ENCODE measurements around the gene DENND1A.

DENND1A gene

DNA sequence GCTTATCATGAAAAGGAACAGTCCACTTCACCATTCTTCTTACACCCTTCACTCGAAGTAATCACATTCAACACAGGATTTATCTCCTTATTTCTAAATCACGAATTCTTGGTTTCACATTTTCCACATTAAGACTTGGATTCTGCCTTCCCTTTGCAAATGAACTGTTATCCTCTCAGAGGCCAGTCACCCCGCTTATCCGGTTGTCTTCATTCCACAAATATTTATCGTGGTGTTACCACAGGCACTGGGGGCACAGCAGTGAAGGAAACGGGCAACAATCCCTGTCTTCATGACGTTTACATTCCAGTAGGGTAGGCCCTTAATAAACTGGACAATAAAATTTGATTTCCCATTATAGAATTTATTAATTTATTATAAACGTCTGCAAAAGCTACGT is 284.2 kb downstream of the DENND1A start:
- no peak for DNase-seq (ENCODE audit: low spot score)
- TF ChIP-seq CTCF (IDR thresholded peaks at IDR 0.05; ENCODE audit: borderline replicate concordance, control extremely low read depth, extremely low read depth, insufficient read depth, missing control alignments): no peak
- in situ Hi-C loops (cut with MboI; ENCODE audit: low sequenced_read_pairs, unreplicated experiment): no loop called here

- no peak for TF ChIP-seq CTCF (IDR thresholded peaks at IDR 0.05; ENCODE audit: borderline replicate concordance, control extremely low read depth, extremely low read depth, insufficient read depth, missing control alignments)
Measured at GRCh38 chr9:123645126-123645525, 284.8 kb downstream of the DENND1A start.

DNA sequence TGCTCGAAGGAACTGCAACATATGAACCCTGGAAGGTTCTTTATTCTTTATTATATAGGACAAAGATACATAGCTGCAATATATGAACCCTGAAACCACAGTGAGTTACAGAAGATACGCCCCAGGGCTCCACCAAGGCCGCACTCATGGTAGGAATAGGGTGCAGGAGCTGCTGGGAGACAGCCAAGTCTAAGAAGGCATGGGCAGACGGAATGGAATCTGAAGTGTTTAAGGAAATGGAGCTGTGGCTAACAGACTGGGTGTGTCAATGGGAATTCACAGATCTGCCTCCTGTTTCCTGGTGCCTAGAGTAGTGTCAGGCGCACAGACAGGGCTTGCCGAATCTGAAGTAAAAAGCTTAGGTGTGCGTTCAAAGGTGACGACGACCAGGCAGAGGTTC is 286.4 kb downstream of the DENND1A start:
- DNase-seq (ENCODE audit: low spot score): no peak
- in situ Hi-C loops (cut with MboI; ENCODE audit: low sequenced_read_pairs, unreplicated experiment): no loop called here

More at GRCh38 chr9:123645126-123645525, 284.8 kb downstream of the DENND1A start:
- in situ Hi-C loops (cut with MboI; ENCODE audit: low sequenced_read_pairs, unreplicated experiment): no loop called here
- no peak for DNase-seq (ENCODE audit: low spot score)

DNA sequence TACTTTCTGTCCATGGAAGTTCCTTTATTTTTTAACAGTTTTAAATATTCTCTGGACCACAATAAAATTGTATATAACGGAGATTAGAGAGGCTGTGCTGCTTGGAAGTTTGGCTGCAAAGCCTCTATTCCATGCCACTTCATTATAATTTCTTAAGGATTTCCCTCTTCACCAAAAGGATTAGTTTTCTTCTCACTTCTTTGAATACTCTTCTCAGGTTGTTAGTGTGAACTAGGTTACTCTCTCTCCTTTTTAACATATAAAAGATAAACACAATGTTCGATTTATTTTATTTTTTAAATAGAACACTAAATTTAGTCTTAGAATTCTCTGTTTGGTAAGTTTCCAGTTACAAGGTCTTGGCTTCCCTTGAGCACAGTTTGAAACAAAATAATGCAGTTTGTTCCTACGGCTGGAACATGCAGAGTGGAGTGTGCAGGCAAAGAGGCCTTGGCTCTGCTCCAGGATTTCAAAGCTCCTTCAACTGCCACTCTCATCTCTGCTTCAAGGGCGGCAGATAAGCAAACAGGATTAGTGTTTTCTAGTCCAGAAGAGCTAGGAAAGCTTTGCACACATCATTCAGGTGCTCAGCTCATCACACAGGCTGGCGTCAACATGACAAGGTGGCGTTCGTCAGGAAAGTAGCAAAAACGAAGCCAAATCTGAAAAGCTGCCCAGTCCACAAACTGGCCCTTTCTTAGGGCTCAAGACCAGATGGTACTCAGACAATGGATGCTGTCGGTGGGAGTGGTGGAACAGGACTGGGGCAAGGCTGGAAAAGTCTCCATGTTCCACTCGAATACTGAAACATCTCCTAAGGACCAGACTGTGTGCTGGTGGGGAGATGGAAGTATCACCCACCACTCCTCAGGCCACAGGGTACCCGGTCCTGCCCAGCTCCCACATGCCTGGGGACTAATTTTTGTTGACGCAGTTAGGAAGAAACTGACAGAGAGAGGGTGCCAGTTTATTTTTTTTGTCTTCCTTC is 287.3 kb downstream of the DENND1A start:
- TF ChIP-seq CTCF (IDR thresholded peaks at IDR 0.05; ENCODE audit: borderline replicate concordance, control extremely low read depth, extremely low read depth, insufficient read depth, missing control alignments): no peak
- DNase-seq (ENCODE audit: low spot score): no peak
- in situ Hi-C loops (cut with MboI; ENCODE audit: low sequenced_read_pairs, unreplicated experiment): no loop called here

More for the DNA sequence above, 286.4 kb downstream of the DENND1A start:
- no peak for TF ChIP-seq CTCF (IDR thresholded peaks at IDR 0.05; ENCODE audit: borderline replicate concordance, control extremely low read depth, extremely low read depth, insufficient read depth, missing control alignments)

DNA sequence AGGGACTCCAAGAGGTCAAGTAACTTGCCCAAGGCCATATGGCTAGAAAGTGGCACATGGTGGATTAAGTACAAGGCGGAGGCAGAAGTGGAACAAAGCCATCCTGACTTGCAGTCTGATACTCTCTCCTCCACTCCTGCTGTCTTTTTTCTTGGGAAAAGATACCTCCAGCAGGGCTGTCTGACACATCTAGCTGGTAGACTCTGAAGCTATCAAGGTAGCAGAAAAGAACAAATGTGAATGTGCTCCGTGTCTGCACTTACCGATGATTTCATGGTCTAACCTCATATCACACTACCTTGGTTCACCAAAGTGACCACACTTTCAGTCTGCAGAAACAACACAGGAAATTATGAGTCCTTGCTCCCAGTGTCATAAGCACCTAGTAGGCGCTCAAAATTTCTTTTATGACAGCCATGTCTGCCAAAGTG is 289.1 kb downstream of the DENND1A start:
- no peak for DNase-seq (ENCODE audit: low spot score)
- in situ Hi-C loops (cut with MboI; ENCODE audit: low sequenced_read_pairs, unreplicated experiment): no loop called here
- TF ChIP-seq CTCF (IDR thresholded peaks at IDR 0.05; ENCODE audit: borderline replicate concordance, control extremely low read depth, extremely low read depth, insufficient read depth, missing control alignments): no peak

DNA sequence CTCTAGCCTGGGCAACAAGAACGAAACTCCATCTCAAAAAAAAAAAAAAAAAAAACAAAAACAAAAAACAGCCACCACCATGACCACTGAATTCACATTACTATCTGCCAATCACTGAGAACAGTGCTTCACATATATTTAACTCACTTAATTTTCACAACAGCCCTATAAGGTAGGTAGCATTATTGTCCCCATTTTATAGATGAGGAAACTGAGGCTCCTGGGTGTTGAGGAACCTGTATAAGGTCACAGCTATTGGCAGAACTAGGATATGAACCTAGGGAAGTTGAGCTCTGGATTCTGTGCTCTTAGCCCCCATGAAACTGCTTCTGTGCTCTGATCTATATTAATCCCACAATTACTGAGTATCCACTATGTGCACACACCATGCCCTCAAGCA is 290.2 kb downstream of the DENND1A start:
- DNase-seq (ENCODE audit: low spot score): no peak
- in situ Hi-C loops (cut with MboI; ENCODE audit: low sequenced_read_pairs, unreplicated experiment): no loop called here
- no peak for TF ChIP-seq CTCF (IDR thresholded peaks at IDR 0.05; ENCODE audit: borderline replicate concordance, control extremely low read depth, extremely low read depth, insufficient read depth, missing control alignments)
